Posterior vena cava (tissue), 2 donors: Measurements from ENCODE around the gene KCNRG. TPM values are rescaled to one million over a fixed set of nuclear protein-coding genes. Genes with fewer than 3 reads are reported as not detected.
"Not testable (repeated sequence)": the region's sequence is repeated elsewhere in the genome, so short reads cannot be mapped to it uniquely, and the experiment has no call there.

Experiments
- DNase-seq: peaks from one replicate; pipeline ENCODE4 v3.0.0-alpha.2; 2020; ENCODE audit warnings: low spot score
- intact Hi-C, 2 donors: fragments of 100-400 bp; cut with DNase I; formaldehyde crosslinking; loops; one replicate each; pipeline versions ENCODE4 v1.14.1 to v1.14.2; 2022 to 2023
- total RNA-seq, 2 donors: library from RNA; stranded (reverse); fragmentation: NEBNext Ultra II Directional; extraction: Animal tissue kit (Norgen Biotek cat#: 25700); gene quantifications; one replicate each; pipeline ENCODE4 v1.2.1, GENCODE V29; 2021
- donor health status: DM: yes; HTN: yes; CAD: no.
- donor health status: DM: yes; HTN: yes; CAD: no.

Gene KCNRG
- total RNA-seq, 2 donors from 2014 or later = 0.46 TPM; not detected in 1

DNA sequence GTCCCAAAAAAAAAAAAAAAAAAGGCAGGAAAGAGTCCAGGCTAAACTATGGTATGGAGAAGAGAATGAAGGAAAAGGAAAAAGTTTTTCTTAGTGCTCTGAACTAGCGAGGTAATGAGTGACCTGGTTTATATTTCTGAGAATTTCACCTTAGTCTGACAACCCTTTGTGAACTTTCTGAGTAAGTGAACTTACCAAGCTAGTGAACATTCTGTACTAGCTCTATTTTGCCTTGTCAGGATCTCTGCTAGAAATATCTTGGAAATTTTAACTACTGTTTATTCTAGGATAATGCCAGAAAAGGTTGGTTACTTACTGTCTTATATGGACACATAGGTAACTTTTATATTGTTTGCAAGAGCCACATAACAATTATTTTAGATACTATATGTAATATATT, 14.0 kb upstream of the KCNRG start:
- DNase-seq = no peak
- intact Hi-C loops = no loop called here

DNA sequence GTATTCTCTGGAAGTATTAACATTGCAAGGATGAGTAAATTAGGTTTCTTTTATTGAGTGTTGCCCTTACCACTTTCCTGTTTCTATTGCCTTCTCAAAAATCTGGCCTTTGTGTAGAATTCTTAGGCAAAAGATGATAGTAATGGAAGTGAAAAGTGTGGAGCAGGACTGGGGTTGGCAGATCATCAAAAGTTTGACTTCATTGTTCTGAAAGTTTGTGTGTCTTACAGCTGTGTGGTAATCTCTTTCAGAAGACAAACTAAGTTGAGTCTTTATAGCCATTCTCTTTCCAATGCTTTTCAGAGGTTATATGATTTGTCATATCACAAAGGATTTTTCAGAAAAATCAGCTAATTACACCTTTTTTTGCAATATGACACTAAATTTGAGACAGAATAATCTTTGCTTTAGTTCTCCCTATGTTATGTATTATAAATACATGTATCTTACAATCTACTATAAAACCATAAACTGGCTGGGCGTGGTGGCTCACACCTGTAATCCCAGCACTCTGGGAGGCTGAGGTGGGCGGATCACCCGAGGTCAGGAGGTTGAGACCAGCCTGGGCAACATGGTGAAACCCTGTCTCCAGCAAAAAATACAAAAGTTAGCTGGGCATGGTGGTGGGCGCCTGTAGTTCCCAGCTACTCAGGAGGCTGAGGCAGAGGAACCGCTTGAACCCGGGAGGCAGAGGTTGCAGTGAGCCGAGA, 8.7 kb upstream of the KCNRG start:
- intact Hi-C loops = no loop called here
- no peak for DNase-seq

DNA sequence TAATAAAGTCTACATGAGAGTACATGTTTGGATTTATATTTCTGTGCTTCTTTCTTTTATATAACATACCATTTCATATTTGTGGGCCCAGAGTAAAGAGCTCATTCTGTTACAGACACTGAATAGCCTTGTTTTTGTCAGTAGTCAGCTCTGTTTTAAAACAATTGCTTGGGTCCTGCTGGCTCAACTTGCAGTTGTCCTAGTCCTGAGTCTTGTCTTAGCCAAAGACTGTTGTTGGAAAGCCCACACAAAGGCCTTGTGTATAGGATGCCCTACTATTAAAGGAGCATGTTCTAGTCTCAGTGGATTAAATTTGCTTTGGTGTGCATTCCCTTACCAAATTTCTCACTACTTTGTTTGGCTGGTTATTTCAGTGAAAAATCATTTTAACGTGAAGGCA, 3.8 kb upstream of the KCNRG start:
- intact Hi-C loops = no loop called here

DNA sequence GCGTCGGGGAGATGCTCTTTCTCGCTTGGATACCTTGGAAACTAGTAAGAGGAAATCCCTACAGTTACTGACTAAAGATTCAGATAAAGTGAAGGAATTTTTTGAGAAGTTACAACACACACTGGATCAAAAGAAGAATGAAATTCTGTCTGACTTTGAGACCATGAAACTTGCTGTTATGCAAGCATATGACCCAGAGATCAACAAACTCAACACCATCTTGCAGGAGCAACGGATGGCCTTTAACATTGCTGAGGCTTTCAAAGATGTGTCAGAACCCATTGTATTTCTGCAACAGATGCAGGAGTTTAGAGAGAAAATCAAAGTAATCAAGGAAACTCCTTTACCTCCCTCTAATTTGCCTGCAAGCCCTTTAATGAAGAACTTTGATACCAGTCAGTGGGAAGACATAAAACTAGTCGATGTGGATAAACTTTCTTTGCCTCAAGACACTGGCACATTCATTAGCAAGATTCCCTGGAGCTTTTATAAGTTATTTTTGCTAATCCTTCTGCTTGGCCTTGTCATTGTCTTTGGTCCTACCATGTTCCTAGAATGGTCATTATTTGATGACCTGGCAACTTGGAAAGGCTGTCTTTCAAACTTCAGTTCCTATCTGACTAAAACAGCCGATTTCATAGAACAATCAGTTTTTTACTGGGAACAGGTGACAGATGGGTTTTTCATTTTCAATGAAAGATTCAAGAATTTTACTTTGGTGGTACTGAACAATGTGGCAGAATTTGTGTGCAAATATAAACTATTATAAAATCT, 2.7 kb upstream of the KCNRG start:
- intact Hi-C loops = no loop called here
- no peak for DNase-seq

More for the DNA sequence above, 3.8 kb upstream of the KCNRG start:
- no peak for DNase-seq

- intact Hi-C loops = no loop called here
- DNase-seq = no peak
These were observed 858 bp upstream of the KCNRG start for GRCh38 chr13:50014386-50014785.

DNA sequence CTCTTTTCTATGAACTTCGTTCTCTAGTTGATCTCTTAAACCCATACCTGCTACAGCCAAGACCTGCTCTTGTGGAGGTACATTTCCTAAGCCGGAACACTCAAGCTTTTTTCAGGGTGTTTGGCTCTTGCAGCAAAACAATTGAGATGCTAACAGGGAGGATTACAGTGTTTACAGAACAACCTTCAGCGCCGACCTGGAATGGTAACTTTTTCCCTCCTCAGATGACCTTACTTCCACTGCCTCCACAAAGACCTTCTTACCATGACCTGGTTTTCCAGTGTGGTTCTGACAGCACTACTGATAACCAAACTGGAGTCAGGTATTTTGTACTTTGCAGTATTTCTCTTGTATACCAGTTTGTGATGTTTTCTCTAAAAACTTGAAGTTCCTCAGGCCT, 506 bp downstream of the KCNRG start:
- DNase-seq = no peak

DNA sequence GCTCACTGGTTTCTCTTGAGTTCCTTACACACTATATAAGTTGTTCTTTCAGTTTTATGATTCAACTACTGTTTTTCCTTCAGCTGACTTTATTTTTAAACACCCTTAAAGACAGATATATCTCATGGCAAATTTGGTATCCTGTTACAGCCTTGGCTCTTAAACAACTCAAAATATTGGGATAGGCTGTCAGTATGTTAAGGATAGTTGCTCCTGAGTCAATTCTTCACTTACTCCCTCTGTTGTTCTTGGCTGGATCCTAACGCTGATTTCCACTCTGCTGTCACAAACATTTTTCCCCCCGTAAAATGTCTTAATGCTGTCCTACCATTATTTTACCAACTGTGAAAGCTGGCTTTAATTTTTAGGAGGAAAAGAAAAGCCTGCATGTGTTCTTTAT, 1.2 kb downstream of the KCNRG start:
- DNase-seq = no peak
- intact Hi-C loops = no loop called here

More for the DNA sequence above, 506 bp downstream of the KCNRG start:
- intact Hi-C loops = no loop called here

DNA sequence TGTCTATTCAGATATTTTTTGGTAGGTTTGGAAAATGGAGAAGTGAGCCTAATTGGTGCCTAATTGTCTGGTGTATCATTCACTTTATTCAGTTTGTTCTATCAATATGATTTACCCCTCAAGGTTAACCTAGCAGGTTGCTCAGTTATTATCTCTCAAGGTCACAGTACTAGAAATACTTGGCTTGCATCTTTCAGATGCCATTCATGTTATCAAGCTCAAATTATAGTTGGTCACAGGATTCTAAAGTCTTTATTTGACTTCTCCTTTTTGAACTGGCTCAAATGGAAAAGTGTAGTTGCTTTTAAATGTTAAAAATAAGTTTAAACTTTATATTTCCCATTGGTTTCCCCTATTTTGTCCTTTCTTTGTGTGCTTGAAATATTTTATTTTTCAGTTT, 2.6 kb downstream of the KCNRG start:
- intact Hi-C loops = no loop called here
- no peak for DNase-seq

GRCh38 chr13:50025436-50025835, 10.2 kb downstream of the KCNRG start:
- DNase-seq = no peak
- intact Hi-C loops = no loop called here

DNA sequence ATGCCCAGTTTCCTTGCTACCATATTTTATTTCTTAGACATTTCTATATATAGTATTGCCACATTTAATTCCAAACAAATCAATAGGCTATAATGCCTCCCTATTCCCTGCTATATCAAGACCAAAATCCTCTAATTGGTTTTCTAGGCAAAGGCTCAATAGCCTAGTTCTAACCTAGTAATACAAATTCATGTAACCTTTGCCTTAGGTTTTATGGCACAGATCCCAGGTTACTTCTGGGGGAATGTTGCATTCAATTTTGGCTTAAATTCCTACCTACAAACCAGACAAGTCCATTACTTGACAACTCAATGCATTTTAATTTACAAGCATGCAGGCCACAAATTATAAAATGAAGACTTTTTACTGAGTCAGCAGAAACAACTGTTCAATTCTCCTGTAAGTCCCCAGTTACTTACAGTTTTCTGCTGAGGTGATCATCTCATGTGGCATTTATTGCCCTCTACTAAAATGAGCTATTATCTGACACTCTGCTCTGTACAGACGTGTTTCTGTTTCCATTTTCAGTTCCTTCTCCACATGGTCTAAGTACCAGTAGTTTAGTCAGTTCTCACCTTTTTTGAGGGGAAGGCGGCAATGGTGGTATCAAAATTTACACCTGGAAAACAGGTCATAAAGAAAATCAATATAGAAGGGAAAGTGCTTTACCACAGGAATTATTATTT, 11.7 kb downstream of the KCNRG start:
- intact Hi-C loops = no loop called here
- no peak for DNase-seq

DNA sequence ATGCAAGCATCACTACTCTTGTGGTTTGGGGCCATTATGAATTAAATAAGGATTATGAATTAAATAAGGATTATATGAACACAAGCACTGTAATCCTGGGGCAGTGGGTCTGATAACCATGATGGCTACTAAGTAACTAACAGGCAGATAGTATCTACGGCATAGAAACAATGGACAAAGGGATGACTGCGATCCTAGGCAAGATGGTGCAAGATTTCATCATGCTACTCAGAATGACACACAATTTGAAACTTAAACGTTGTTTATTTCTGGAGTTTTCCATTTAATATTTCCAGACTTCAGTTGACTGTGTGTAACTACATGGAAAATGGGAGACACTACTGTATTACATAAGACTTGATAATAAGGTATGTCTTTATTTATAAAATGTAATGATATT, 15.1 kb downstream of the KCNRG start:
- intact Hi-C loops = no loop called here
- no peak for DNase-seq

GRCh38 chr13:50033725-50034124, 18.5 kb downstream of the KCNRG start:
- intact Hi-C loops = no loop called here
- no peak for DNase-seq

DNA sequence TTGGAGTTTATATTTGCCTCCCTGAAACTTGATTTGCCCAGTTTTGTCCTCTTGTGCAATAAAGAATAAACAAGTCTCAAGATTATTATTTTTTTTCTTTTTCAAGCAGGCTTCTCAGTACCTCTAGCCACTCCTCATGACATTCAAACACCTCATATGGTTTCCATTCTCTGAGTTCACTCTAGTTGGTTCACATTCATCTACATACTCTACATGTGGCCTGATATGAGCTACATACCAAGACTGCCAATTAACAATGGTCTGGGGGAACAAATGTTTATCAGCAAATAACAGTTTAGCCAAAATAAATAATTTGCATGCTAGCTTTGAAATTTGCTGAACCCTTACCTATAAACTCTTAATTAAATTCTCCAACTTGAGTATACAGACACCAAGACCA, 22.5 kb downstream of the KCNRG start:
- DNase-seq = no peak
- intact Hi-C loops = no loop called here

GRCh38 chr13:50038266-50038665, 23.0 kb downstream of the KCNRG start:
- DNase-seq = no peak
- intact Hi-C loops = no loop called here

DNA sequence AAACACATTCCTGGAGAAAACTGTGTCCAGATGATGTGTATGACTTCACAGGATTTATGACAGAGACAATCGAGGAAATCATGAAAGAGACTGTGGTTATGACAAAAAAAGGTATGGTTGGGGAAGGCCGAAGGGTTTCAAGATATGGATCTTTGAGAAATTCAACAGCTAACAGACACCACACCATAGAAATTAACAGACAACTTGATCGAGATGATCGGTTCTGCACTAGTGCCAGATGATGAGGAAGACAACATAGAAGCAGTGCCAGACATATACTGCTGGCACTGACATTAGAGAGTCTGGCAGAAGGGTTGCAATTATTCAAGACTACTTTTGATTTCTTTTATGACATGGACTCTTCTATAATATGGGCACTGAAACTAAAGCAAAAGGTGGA, 37.2 kb downstream of the KCNRG start:
- DNase-seq = no peak
- intact Hi-C loops = no loop called here

DNA sequence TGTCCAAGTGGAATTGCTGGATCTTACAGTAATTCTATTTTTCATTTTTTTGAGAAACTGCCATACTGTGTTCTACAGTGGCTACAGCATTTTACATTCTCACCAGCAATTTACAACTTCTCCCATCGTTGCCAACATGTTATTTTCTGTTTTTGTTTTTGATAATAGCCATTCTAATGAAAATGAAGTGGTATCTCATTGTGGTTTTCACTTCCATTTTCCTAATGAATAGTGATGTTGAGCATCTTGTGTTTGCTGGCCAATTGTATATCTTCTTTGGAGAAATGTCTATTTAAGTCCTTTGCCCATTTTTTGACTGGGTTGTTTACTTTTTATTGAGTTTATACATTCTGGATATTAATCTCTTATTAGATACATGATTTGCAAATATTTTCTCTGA, 38.6 kb downstream of the KCNRG start:
- intact Hi-C loops = no loop called here
- no peak for DNase-seq

- DNase-seq = no peak
- intact Hi-C loops = no loop called here
These were observed 40.2 kb downstream of the KCNRG start for GRCh38 chr13:50055454-50055853.

DNA sequence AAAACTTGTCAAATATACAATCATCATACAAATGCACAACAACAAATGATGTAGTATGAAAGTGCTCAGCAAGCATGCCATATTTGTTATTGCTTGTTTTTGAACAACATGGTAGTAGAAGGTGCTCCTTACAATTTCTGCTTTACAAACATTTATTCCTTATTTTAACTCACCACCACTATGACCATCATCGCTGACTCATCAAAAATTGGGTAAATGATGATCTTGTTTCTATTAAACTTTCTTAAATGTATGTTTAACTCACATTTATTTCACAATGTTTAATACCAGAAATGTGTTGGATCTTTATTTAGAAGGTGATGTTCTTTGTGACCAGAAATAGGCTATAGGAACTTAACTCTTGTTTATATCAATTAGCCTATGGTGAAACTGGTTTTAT, 45.5 kb downstream of the KCNRG start:
- no peak for DNase-seq

DNA sequence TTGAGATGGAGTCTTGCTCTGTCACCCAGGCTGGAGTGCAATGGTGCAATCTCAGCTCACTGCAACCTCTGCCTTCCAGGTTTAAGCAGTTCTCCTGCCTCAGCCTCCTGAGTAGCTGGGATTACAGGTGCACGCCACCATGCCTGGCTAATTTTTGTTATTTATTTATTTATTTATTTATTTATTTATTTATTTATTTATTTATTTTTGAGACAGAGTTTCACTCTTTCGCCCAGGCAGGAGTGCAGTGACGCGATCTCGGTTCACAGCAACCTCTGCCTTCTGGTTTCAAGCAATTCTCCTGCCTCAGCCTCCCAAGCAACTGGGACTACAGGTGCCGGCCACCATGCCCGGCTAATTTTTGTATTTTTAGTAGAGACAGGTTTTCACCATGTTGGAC, 47.1 kb downstream of the KCNRG start:
- intact Hi-C loops, DNase-seq: not testable (repeated sequence)

More for the DNA sequence above, 45.5 kb downstream of the KCNRG start:
- intact Hi-C loops = no loop called here

DNA sequence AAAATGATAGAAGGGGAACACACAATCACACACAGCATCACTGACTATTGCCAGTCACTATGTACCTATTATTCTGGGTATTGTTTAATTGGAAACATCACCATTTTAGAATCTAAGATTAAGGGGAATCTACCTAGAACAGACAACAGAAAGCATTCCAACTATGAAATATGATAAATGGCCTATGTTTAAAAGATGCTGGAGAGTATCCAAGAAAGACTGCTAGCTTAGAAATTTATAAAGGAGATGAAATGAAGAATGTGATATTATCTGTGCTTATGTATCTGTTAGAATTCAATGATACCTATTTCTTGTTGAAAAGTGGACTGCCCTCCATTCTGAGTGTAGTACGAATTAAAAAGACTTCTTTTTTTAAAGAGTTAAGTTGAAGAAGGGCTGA, 50.5 kb downstream of the KCNRG start:
- DNase-seq = no peak
- intact Hi-C loops = no loop called here
